ENCODE data around the gene RTEL1.

DNA sequence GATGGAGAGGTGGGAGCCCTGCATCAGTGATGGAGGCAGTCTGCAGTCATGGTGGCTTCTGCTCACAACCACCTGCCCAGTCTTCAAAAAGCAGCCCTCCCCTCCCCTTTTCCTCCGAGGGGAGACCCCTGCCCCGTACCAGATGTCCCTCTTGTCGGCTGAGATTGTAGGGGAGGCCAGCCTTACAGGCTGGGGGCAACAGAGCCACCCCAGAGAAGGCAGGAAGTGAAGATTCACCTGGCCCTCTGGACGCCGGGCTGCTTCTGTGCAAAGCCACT is 42.9 kb downstream of the RTEL1 start:
- TF ChIP-seq CTCF (conservative IDR thresholded peaks at IDR 0.05; ENCODE audit: low read depth, low read length) (no peak), EZH2 (IDR thresholded peaks at IDR 0.05; ENCODE audit: low read length, unreplicated experiment) (no peak)
